IPS-11a (cell line): Measurements from ENCODE around the gene LIMS2.

Experiments used
- H3K4me3 ChIP-seq: one replicate; pipeline ENCODE4 v1.5.1; 2013; ENCODE audit warnings: low read depth, low read length, control low read depth

The LIMS2 gene

GRCh38 chr2:127634626-127635379 is 40.5 kb downstream of the LIMS2 start:
- no peak overlapping the region for H3K4me3 ChIP-seq

GRCh38 chr2:127634066-127634617 is 41.2 kb downstream of the LIMS2 start:
- no peak overlapping the region for H3K4me3 ChIP-seq

- H3K4me3 ChIP-seq, result no peak overlapping the region
Measured at GRCh38 chr2:127633556-127634065, 41.7 kb downstream of the LIMS2 start.

GRCh38 chr2:127632592-127633489 is 42.5 kb downstream of the LIMS2 start:
- no peak overlapping the region for H3K4me3 ChIP-seq

GRCh38 chr2:127631997-127632581 is 43.2 kb downstream of the LIMS2 start:
- H3K4me3 ChIP-seq, result no peak overlapping the region

- no peak overlapping the region for H3K4me3 ChIP-seq
Measured at GRCh38 chr2:127631541-127631996, 43.8 kb downstream of the LIMS2 start.

GRCh38 chr2:127630864-127631540 is 44.3 kb downstream of the LIMS2 start:
- H3K4me3 ChIP-seq, result no peak overlapping the region

- H3K4me3 ChIP-seq, result no peak overlapping the region
Measured at GRCh38 chr2:127630096-127630863, 45.0 kb downstream of the LIMS2 start.

GRCh38 chr2:127629637-127630036 is 45.7 kb downstream of the LIMS2 start:
- no peak overlapping the region for H3K4me3 ChIP-seq

GRCh38 chr2:127628767-127629614 is 46.3 kb downstream of the LIMS2 start:
- H3K4me3 ChIP-seq, result no peak overlapping the region

GRCh38 chr2:127627740-127628571 is 47.4 kb downstream of the LIMS2 start:
- H3K4me3 ChIP-seq, result no peak overlapping the region

- no peak overlapping the region for H3K4me3 ChIP-seq
Measured at GRCh38 chr2:127626917-127627739, 48.2 kb downstream of the LIMS2 start.

- no peak overlapping the region for H3K4me3 ChIP-seq
Measured at GRCh38 chr2:127626175-127626574, 49.2 kb downstream of the LIMS2 start.

- H3K4me3 ChIP-seq, result no peak overlapping the region
Measured at GRCh38 chr2:127625572-127625951, 49.8 kb downstream of the LIMS2 start.

GRCh38 chr2:127624756-127625571 is 50.4 kb downstream of the LIMS2 start:
- no peak overlapping the region for H3K4me3 ChIP-seq

GRCh38 chr2:127624320-127624755 is 51.0 kb downstream of the LIMS2 start:
- no peak overlapping the region for H3K4me3 ChIP-seq
